Dedifferentiated amniotic fluid mesenchymal stem cell (primary cell): Measurements from ENCODE around the gene MYLIP.
"Not testable (repeated sequence)": the region's sequence is repeated elsewhere in the genome, so short reads cannot be mapped to it uniquely, and the experiment has no call there.

Source experiments
- DNase-seq: peaks from one replicate; pipeline ENCODE4 v3.0.0-alpha.2; 2016; ENCODE audit errors: extremely low spot score

MYLIP gene

GRCh38 chr6:16173167-16173940 is 44.5 kb downstream of the MYLIP start:
- no peak for DNase-seq

DNA sequence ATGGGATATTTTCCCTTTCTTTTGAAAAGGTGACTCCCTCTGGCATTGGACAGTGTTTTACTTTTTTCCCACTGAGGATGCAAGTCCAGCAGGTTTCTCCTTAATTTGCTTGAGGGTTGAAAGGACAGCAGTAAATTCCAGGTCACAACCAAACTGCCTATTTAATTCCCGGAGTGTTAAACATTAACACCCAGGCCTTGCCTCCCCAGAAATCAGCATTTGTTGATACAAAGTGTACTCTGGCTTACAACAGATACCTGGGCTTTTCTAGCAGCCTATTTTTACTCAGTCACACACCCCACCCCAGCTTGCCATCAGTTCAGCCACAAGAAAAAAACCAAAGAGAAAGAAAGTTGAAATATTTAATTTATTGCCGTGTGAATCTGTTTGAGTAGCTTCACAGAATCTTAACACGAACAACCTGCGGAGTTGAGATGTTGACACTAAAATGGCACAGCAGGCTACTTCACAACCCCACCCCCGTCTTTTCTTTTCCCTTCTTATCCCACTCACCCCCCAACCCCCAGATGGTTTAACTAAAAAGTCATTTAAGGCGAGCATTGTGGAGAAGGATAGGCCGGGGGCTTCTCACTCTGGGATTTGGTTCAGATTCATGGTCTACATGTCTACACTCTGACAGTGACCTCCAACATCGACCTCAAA is 45.7 kb downstream of the MYLIP start:
- no peak for DNase-seq

DNA sequence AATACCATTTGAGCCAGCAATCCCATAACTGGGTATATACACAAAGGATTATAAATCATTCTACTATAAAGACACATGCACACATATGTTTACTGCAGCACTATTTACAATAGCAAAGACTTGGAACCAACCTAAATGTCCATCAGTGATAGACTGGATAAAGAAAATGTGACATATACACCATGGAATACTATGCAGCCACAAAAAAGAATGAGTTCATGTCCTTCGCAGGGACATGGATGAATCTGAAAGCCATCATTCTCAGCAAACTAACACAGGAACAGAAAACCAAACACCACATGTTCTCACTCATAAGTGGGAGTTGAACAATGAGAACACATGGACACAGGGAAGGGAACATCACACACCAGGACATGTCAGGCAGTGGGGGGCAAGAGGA is 47.7 kb downstream of the MYLIP start:
- not testable (repeated sequence) for DNase-seq

GRCh38 chr6:16177881-16178280 is 49.0 kb downstream of the MYLIP start:
- DNase-seq = no peak

DNA sequence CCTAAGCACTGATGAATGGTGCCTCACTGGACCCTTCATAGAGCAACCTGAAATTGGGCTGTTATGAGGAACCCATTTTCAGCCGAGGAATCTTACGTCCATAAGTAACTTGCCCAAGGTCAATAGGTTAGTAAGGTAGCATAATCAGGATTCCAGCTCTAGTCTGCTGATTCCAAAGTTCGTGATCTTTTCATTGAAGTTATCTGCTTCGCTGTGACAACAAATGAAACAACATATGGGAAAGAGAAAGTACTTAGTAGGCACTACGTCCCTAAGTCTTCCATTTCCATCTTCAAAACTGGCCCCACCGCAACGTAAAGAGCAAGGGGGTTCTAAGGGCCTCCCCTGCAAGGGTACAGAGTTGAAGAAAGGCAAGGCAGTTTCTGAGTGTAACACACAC is 49.5 kb downstream of the MYLIP start:
- no peak for DNase-seq

DNA sequence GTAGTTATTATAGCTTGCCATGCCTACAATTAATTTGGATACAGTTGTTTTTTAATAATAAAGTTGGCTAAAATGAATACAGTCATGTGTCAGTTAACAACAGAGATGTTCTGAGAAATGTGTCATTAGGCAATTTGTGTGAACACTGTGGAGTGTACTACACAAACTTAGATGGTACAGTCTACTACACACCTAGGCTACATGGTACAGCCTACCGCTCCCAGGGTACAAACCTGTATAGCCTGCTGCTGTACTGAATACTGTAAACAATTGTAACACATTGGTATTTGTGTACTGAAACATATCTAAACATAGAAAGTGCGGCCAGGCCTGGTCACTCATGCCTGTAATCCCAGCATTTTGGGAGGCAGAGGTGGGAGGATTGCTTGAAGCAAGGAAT is 50.2 kb downstream of the MYLIP start:
- no peak for DNase-seq

GRCh38 chr6:16179970-16180431 is 51.1 kb downstream of the MYLIP start:
- DNase-seq = no peak

DNA sequence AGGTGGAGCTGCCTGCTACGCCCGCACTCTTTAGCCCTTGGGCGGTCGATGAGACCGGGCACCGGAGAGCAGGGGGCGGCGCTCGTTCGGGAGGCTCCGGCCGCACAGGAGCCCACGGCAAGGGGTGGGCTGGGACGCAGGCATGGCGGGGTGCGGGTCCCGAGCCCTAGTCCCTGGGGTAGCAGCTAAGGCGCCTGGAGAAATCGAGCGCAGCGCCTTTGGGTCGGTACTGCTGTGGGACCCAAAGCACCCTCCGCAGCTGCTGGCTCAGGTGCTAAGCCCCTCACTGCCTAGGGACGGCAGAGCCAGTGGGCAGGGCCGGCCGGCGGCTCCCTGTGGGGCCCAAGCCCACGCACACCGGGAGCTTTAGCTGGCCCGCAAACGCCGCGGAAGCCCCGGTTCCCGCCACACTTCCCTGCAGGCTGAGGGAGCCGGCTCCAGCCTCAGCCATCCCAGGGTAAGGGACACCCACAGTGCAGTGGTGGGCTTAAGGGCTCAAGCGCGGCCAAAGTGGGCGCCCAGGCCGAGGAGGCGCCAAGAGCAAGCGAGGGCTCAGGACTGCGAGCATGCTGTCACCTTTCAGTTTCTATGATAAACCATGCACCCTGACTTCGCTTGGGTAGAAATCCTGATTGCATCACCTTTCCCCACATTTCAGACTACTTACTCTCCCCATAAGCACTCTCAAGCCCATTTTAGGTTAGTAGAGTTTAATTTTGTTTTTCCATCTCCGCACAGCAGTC is 52.0 kb downstream of the MYLIP start:
- DNase-seq = no peak

DNA sequence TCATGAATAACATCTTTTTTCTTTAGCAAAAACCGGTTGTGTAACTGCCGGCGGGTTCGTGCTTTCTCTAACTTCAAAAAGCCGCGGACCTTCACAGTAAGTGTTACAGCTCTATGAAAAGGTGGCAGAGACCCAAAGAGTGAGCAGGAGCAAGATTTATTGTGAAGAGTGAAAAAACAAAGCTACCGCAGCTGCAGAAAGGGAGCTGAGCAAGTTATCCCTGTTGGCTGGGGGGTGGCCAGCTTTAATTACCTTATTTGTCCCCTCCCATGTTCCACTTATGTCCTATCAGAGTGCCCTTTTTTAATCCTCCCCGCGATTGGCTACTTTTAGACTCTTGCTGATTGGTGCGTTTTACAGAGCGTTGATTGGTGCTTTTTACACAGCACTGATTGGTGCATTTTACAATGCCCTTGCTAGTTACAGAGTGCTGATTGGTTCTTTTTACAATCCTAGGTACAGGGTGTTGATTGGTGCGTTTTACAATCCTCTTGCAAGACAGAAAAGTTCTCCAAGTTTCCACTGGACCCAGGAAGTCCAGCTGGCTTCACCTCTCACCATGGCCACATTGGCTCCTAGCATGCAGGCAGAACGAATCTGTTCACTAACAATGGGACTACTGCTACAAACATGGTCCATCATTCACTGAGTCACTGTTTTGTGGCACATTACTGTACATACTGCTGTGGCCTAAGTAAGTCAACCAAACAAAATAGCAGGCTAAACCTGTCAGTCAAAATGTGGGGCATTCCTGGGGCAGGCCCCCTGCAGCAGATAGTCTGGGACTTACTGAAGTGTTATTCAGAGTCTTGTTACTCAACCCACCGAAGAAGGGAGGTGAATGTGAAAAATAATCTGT is 52.8 kb downstream of the MYLIP start:
- DNase-seq = no peak

- peak; percentile 72 for DNase-seq
Measured at GRCh38 chr6:16183187-16183664, 54.3 kb downstream of the MYLIP start.

DNA sequence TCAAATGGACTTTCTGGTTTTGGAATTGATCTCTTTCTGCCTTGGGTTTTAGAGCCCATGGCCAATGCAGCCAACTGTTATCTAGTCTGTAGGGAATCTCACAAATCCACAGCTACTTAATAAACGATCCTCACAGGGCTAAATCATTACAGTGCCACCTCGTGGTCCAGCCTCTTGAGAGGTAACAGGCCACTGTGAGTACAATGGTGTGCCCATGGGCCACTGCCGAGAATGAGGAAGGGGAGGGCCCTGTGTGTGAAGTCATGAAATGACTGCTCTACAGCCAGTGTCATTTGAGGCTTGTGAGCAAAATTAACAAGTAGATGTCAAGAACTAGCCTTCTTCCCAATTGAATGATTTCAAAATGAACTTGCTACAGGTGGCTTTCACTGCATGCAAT is 55.2 kb downstream of the MYLIP start:
- no peak for DNase-seq

DNA sequence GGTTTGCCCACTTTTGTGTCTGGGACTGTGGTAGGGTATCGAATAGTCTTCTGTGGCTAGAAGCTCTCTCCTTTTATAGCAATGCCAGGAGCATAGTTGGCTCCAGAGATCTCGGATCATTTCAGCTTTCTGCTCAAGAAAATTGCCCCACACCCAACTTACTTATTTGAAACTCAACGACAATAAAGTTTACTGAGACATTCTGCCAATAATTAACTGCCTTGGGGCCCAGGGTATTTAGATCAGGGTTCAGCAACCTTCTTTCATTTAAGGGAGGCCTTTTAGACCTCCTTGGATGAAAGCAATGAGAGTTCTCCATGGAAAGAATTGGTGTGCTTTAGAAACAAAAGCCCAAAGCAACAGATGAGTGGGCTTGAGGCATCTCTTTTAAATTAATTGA is 55.7 kb downstream of the MYLIP start:
- no peak for DNase-seq

- no peak for DNase-seq
Measured at GRCh38 chr6:16187176-16187575, 58.3 kb downstream of the MYLIP start.

- no peak for DNase-seq
Measured at GRCh38 chr6:16190214-16190613, 61.3 kb downstream of the MYLIP start.

- no peak for DNase-seq
Measured at GRCh38 chr6:16196260-16196983, 67.5 kb downstream of the MYLIP start.

- no peak for DNase-seq
Measured at GRCh38 chr6:16196984-16197546, 68.2 kb downstream of the MYLIP start.
